Germinal center (tissue), 1 donor: ENCODE measurements around the gene SARS1.
"Not testable (repeated sequence)": the region's sequence is repeated elsewhere in the genome, so short reads cannot be mapped to it uniquely, and the experiment has no call there.

Source experiments
- DNase-seq: peaks from one replicate; pipeline ENCODE4 v3.0.0; 2012; ENCODE audit warnings: mixed read lengths, low spot score

Gene SARS1

DNA sequence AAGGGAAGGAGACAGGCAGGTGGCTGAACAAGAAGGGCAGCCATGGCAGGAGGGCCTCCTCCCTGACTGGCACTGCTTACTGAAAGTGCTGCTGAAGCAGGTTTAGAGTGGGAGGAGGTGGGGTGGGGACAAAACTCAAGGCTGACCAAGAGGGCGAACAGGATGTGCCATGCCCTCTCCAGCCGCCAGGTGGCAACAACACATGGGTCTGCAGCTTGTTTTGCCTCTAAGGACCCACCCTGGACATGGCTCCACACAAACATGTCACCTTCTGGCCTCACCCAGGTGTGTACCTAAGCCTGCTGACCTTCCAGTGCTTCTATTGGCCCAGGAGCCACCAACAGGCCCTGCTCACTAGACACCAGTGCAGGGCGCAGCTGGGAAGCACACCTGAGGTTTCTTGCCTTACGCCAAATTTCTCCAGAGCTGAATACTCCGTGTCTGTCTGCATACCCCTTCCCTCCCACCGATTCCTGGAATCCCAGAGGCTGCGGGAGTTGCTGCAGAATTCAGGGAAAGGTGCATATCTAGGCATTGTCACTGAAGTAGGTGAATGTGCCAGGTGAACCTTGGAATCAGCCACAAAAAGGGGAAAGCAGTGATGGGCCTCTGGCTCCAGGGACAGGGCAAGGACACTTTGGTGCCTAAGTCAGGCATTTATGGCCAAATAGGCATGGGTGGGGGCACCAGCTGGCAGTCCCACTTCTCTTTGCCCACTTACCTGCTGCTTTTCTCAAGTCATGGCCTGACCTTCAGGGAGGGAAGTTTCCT is 63.9 kb downstream of the SARS1 start:
- peak; percentile 82 for DNase-seq

DNA sequence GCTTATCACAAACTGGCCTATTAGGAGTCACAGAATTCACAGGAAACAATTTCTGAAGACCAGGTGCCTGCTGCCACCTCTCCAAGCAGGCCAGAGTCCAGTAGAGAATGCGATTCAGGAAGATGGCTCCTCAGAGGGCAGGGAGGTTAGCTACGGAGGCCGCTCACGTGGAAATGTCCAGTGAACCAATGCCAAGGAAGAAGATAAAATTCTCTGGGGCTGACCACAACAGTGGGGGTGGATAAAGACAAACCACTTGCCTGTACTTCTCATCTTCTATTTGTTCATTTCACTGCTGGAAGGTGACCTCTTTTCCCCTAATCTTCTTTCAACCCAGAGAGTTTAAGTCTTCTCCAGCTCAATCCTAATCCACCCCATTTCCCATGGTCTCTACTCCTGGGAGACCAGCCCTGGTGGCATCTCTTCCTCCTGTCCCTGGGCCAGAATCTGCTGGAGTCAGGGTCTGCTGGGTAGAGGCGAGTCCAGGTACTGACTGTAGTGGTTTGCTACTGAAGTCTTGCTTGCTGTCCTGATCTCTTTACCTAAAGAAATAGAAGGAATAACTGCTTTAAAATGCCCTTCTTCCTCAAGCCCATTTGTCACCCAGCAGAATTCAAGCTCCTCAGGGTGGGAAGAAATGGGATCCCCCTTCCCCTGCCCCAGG is 66.0 kb downstream of the SARS1 start:
- DNase-seq: no peak

DNA sequence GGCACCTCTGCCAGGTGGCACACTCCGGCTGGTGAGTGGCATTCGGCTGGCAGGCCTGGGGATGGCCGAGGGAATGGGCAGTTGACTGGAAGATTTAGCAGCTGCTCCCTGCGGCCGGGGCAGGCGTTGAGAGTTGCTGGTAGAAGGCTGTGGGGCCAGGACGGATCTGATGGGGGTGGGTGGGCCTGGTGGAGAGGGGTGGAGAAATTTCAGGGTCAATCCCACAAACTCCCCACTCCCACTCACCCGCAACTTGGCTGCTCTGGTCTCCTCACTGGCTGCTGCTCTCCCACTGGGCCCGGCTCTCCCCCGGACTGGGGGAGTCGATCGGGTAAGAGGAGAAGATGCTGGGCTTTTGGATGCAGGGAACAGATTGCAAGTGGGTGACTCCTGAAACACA is 67.1 kb downstream of the SARS1 start:
- DNase-seq: no peak

DNA sequence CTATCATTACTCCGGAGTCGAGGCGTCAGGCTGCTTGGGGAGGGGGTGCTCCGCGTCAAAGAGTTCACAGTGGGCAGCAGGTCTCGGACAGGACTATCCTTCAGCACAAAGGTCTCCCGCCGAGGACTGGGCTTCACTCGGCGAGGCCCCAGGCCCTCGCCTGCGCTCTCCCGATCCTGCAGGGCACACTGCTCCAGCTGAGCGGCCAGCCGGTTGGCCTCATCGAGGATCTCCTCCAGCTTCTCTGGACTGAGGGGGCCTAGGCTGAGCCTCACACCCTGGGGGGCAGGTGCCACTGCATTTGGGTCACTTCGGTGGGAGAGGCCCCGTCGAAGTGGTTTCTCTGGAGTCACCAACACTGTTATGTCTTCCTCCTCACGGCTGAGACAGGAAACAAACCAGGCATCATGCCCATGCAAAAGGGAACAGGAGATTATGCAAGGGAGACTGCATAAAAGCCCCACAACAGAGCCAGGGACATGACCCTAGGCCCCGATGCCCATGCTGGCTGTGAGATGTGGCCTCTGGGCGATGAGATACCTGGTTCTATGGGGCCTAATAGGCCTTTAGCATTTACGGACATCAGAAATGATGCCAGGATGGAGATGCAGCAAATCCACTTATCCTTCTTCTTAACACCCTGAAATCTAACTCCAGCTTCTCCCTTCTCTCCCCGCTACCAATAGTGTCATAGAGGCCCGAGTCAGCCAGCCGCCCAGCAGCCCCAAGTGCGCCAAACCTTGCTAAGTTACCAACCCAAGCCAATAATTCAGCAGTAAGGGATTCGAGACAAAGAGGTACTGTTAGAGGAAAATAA is 68.2 kb downstream of the SARS1 start:
- no peak for DNase-seq

DNA sequence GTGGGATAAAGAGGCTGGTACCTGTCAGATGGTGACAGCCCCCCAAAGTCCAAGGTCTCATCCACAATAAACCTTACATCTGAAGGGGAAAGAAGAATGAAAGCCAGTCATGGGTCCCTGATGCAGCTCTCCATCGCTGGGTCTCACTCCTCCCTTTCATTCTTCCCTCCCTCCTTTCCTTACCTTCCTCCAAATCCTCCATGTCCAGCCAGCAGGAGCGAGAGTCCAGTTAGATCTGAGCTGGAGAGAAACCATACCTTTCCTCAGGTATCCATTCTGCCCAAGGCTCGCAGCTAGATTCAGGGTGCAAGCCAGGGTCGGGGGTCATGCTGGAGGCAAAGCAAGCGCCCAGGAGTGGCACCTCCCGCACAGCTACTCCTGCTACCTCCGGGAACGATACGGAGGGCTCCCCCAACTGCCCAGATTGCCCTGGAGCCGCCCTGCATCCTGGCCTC is 68.8 kb downstream of the SARS1 start:
- DNase-seq: no peak

DNA sequence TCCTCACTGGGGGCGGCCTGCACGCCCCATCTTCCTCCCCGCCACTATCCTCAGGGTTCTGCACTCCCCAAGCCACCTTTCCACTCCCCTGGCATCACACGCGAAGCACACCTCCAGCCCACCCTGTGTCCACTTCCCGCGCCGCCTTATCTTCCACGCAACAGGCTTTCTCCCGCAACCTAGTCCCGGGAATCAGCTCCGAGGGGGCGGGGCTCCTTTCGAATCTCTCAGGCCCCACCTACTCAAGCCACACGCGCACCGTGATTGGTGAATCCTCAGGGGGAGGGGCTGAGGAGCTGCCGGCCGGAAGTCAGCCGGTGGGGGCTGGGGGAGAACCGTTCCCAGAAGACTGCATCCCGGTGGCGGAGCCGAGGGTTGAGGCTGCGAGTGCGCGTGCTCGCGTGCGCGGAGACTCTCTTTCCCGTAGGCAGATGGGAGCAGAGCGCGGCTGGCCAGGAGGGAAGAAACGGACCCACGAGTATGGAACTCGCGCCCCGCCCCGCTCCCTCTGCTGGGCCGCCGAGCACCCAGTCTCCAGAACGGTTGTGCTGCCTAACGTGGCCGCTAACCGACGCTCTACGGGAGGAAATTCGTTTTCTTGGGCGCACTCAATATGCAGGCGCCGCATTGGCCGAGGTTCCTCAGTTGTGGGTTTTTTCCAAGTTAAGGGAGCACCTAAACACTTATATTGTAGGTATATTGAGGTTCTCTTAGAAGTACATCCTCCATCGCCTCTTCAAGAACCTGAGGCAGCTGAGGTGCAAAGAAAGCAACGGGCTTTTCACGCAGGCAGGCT is 69.4 kb downstream of the SARS1 start, which contains the start of gene PSRC1:
Gene PSRC1, minus strand, starts transcription at position 194 of the 796 bp plus-strand sequence.
- peak; percentile 98 for DNase-seq

DNA sequence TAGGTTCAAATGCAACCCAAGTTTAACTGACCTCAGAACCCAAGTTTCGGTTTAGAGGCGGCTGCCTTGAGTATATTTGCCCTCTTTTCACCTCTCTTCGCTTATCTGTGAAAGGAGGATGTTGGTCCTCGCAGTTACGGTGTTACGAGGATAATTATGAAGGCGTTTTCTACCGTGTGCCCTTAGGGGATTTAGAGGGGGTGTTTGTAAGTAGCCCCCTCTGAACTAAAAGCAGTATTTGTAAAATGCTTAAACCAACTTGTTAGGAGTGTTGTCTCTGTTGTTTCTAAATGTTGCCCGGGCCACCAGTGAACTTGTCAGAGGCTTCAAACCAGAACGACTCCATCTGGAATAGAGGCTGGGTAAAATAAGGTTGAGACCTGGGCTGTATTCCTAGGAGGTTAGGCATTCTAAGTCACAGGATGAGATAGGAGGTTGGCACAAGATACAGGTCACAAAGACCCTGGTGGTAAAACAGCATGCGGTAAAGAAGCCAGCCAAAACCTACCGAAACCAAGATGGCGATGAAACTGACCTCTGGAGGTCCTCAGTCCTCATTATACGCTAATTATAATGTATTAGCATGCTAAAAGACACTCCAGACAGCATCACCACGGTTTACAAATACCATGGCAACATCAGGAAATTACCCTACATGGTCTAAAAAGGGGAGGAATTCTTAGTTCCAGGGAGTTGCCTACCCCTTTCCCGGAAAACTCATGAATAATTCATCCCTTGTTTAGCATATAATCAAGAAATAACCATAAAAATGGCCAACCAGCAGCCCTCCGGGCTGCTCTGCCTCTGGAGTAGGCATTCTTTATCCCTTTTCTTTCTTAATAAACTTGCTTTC is 70.3 kb downstream of the SARS1 start:
- DNase-seq: peak; percentile 25

DNA sequence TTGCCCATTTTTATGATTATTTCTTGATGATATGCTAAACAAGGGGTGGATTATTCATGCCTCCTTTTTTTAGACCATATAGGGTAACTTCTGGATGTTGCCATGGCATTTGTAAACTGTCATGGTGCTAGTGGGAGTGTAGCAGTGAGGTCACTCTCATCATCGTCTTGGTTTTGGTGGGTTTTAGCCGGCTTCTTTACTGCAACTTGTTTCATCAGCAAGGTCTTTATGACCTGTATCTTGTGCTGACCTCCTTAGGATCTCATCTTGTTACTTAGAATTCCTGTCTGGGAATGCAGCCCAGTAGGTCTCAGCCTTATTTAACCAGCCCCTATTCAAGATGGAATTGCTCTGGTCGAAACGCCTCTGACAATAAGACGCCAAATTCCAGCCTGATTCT is 73.0 kb downstream of the SARS1 start:
- DNase-seq: not testable (repeated sequence)
